Upper lobe of right lung (tissue), 1 donor: ENCODE data around the gene FAM9A. TPM values are rescaled to one million over a fixed set of nuclear protein-coding genes. Genes with fewer than 3 reads are reported as not detected.

Experiments used
- ATAC-seq: fragments of 200-7000 bp; cut with Tn5 transposase; one replicate; pipeline ENCODE4 v1.9.1; 2020; ENCODE audit warnings: mild to moderate bottlenecking, moderate library complexity
- DNase-seq: peaks from one replicate; pipeline ENCODE4 v3.0.0-alpha.2; 2020
- H3K27ac ChIP-seq: fragments of 200-600 bp; one replicate; pipeline ENCODE4 v1.8.0; 2022
- H3K27me3 ChIP-seq: fragments of 200-600 bp; one replicate; pipeline ENCODE4 v1.8.0; 2022; ENCODE audit warnings: mild to moderate bottlenecking
- H3K36me3 ChIP-seq: fragments of 200-600 bp; one replicate; pipeline ENCODE4 v1.8.0; 2022
- H3K4me1 ChIP-seq: fragments of 200-600 bp; one replicate; pipeline ENCODE4 v1.8.0; 2022
- H3K4me3 ChIP-seq: fragments of 200-600 bp; one replicate; pipeline ENCODE4 v1.8.0; 2022; ENCODE audit warnings: mild to moderate bottlenecking
- H3K9me3 ChIP-seq: fragments of 200-600 bp; one replicate; pipeline ENCODE4 v1.8.0; 2022
- CTCF ChIP-seq: fragments of 200-600 bp; IDR thresholded peaks from one replicate; pipeline ENCODE4 v1.8.0; 2022; ENCODE audit warnings: antibody characterized with exemption
- intact Hi-C: fragments of 100-400 bp; cut with DNase I; formaldehyde crosslinking; loops from one replicate; pipeline ENCODE4 v1.11.0; 2022
- long read RNA-seq: library from polyadenylated mRNA; unstranded; transcript quantifications from one replicate; pipeline ENCODE4 v2.0.0, GENCODE V29; 2021
- total RNA-seq: library from RNA; stranded (reverse); fragmentation: NEBNext Ultra II Directional; extraction: Animal tissue kit (Norgen Biotek cat#: 25700); gene quantifications from one replicate; pipeline ENCODE4 v1.2.1, GENCODE V29; 2021
- donor health status: DM: no; HTN: yes; CAD: no; lungs with severe emphysema.

The FAM9A gene
- not detected for total RNA-seq
- long read RNA-seq: 0 reads

DNA sequence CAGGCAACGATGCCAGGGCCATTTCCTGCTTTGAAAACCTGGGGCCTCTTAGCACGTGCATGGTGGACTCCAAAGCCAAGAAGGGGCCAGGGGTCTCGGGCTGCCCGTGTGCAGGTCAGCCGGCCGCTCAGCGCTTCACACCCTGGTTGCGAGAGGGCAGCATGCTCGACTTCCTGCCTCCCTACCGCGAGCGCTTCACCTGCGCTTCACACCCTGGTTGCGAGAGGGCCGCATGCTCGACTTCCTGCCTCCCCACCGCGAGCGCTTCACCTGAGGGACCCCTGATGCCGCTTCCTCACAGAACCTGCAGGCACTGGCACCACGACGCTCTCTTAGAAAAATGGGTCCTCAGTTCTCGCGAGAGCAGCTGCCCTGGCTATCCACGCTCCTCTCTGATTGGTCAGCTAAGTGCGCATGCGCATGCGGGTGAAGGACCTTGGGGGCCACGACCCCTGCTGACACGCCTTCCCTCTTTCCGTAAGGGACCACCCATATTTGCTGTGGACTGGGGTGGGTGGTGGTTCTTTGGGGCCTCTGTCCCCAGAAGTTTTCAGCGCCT, at the start of gene FAM9A:
Gene FAM9A, minus strand, starts transcription at position 343 of the 559 bp plus-strand sequence. CDS start 1,212 bp downstream, outside the sequence.
- Histone ChIP-seq H3K4me3 (no peak within 1 kb of the TSS), H3K9me3 (no peaks in the 10 kb centered on the region), H3K27ac (no peak within 1 kb of the TSS), H3K36me3 (no peaks in the 10 kb centered on the region), H3K27me3 (no peaks in the 10 kb centered on the region), H3K4me1 (no peaks in the 10 kb centered on the region)
- intact Hi-C loops: no loop called here
- TF ChIP-seq CTCF: no peak
- ATAC-seq: no peak
- DNase-seq: no peak

DNA sequence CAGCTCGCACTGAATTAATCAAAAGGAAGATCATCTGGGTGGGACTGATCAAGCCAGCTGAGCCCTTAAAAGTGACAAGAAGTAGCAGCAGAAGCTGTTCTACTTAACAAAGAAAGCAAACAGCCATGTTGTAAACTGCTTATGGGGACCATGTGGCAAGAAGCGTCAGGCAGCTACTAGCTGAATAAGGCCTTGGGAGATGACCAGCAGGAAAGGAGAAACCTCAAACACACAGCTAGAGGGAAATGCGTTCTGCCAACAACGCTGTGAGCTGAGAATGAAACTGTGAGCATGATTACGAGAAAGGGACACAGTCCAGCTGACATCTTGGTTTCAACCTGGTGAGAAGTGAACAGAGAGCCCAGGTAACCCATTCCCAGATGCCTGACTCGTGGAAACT, 49.3 kb upstream of the FAM9A start:
- Histone ChIP-seq H3K27ac (no peak overlapping the region), H3K4me3 (no peak overlapping the region), H3K4me1 (no peaks in the 10 kb centered on the region), H3K9me3 (no peaks in the 10 kb centered on the region), H3K27me3 (no peaks in the 10 kb centered on the region), H3K36me3 (no peaks in the 10 kb centered on the region)
- TF ChIP-seq CTCF: no peak
- DNase-seq: no peak
- ATAC-seq: no peak
- intact Hi-C loops: no loop called here

GRCh38 chrX:8849945-8850344, 48.8 kb upstream of the FAM9A start:
- H3K4me3 ChIP-seq: no peak overlapping the region
- DNase-seq (no peak), ATAC-seq (no peak)
- no peak overlapping the region for H3K27ac ChIP-seq
- H3K27me3 ChIP-seq: no peaks in the 10 kb centered on the region
- intact Hi-C loops: no loop called here
- H3K9me3 ChIP-seq: no peaks in the 10 kb centered on the region
- no peak for TF ChIP-seq CTCF
- no peaks in the 10 kb centered on the region for H3K4me1 ChIP-seq
- no peaks in the 10 kb centered on the region for H3K36me3 ChIP-seq

- H3K27me3 ChIP-seq: no peaks in the 10 kb centered on the region
- intact Hi-C loops: no loop called here
Observed at GRCh38 chrX:8849458-8849857, 48.3 kb upstream of the FAM9A start.

DNA sequence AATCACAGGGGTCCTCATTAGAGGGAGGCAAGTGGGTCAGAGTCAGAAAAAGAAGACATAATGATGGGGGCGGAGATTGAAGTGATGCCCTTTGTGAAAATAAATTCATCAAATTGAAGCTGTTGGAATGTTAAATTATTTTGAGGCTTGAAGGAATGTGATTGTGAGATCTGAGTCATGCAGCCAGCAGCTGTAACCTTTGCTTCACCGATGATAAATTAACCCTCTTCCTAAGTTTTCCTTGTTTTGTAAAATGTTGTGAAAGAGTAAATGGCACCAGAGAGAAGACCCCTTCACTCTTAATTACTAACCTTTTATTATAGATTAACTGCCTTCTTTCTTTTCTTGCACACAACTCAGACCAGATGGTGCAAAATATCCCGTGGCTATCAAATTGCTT, 47.7 kb upstream of the FAM9A start:
- intact Hi-C loops: no loop called here
- H3K27ac ChIP-seq: no peak overlapping the region
- TF ChIP-seq CTCF: no peak

More at GRCh38 chrX:8849458-8849857, 48.3 kb upstream of the FAM9A start:
- Histone ChIP-seq H3K9me3 (no peaks in the 10 kb centered on the region), H3K36me3 (no peaks in the 10 kb centered on the region), H3K4me1 (no peaks in the 10 kb centered on the region), H3K4me3 (no peak overlapping the region), H3K27ac (no peak overlapping the region)
- ATAC-seq: no peak
- no peak for DNase-seq
- no peak for TF ChIP-seq CTCF

GRCh38 chrX:8848441-8848840, 47.3 kb upstream of the FAM9A start:
- no peaks in the 10 kb centered on the region for H3K27me3 ChIP-seq
- TF ChIP-seq CTCF: no peak
- H3K4me3 ChIP-seq: no peak overlapping the region
- intact Hi-C loops: no loop called here
- H3K36me3 ChIP-seq: no peaks in the 10 kb centered on the region
- no peaks in the 10 kb centered on the region for H3K9me3 ChIP-seq
- H3K4me1 ChIP-seq: no peaks in the 10 kb centered on the region
- ATAC-seq (no peak), DNase-seq (no peak)
- no peak overlapping the region for H3K27ac ChIP-seq

More for the DNA sequence above, 47.7 kb upstream of the FAM9A start:
- Histone ChIP-seq H3K36me3 (no peaks in the 10 kb centered on the region), H3K4me3 (no peak overlapping the region), H3K9me3 (no peaks in the 10 kb centered on the region), H3K4me1 (no peaks in the 10 kb centered on the region), H3K27me3 (no peaks in the 10 kb centered on the region)
- ATAC-seq: no peak
- DNase-seq: no peak
